Ishikawa (cell line): Measurements from ENCODE around the gene OR7C2.

Source experiments
- CEBPB ChIP-seq: IDR thresholded peaks from 2 replicates; pipeline ENCODE4 v1.6.1; 2012
- EP300 ChIP-seq: IDR thresholded peaks from 2 replicates; pipeline ENCODE4 v1.6.1; 2012; ENCODE audit warnings: borderline replicate concordance
- NFIC ChIP-seq: IDR thresholded peaks from 2 replicates; pipeline ENCODE4 v1.6.1; 2012
- RAD21 ChIP-seq: IDR thresholded peaks from 2 replicates; pipeline ENCODE4 v1.6.1; 2012; ENCODE audit warnings: low read depth
- TAF1 ChIP-seq: IDR thresholded peaks from 2 replicates; pipeline ENCODE4 v1.6.1; 2012; ENCODE audit warnings: low read depth, mild to moderate bottlenecking
- TCF12 ChIP-seq: IDR thresholded peaks from 2 replicates; pipeline ENCODE4 v1.6.1; 2012; ENCODE audit warnings: low read depth
- YY1 ChIP-seq: IDR thresholded peaks from 2 replicates; pipeline ENCODE4 v1.6.1; 2012; ENCODE audit warnings: low read depth
- TF ChIP-seq, protein P1 (sequence below): IDR thresholded peaks from 2 replicates; pipeline ENCODE4 v1.6.1; 2012; ENCODE audit warnings: low read depth, mild to moderate bottlenecking
- TF ChIP-seq, protein P2 (sequence below): IDR thresholded peaks from 2 replicates; pipeline ENCODE4 v1.6.1; 2012

DNA sequence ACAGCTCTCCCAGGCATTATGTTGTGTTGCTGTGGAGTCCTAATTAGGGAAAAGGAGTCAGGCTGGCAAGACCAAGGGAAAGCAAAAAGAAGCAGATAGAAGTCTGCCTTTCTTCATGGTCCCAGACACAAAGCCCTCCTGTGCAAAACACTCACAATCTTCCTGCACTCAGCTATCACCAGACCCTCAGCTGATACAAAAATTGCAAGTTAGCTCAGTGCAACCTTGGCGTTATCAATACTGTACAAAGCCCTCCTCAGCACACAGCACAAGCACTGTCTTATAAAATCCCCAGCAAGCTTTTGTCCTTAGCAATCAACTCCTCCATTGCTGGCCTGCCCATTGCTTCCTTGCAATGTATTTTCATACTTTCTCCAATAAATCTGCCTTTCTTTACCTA, 3.2 kb downstream of the OR7C2 start:
- TF ChIP-seq TAF1 = no peak
- TF ChIP-seq EP300 = no peak
- TF ChIP-seq CEBPB = no peak
- no peak for TF ChIP-seq YY1
- TF ChIP-seq, protein P1, sequence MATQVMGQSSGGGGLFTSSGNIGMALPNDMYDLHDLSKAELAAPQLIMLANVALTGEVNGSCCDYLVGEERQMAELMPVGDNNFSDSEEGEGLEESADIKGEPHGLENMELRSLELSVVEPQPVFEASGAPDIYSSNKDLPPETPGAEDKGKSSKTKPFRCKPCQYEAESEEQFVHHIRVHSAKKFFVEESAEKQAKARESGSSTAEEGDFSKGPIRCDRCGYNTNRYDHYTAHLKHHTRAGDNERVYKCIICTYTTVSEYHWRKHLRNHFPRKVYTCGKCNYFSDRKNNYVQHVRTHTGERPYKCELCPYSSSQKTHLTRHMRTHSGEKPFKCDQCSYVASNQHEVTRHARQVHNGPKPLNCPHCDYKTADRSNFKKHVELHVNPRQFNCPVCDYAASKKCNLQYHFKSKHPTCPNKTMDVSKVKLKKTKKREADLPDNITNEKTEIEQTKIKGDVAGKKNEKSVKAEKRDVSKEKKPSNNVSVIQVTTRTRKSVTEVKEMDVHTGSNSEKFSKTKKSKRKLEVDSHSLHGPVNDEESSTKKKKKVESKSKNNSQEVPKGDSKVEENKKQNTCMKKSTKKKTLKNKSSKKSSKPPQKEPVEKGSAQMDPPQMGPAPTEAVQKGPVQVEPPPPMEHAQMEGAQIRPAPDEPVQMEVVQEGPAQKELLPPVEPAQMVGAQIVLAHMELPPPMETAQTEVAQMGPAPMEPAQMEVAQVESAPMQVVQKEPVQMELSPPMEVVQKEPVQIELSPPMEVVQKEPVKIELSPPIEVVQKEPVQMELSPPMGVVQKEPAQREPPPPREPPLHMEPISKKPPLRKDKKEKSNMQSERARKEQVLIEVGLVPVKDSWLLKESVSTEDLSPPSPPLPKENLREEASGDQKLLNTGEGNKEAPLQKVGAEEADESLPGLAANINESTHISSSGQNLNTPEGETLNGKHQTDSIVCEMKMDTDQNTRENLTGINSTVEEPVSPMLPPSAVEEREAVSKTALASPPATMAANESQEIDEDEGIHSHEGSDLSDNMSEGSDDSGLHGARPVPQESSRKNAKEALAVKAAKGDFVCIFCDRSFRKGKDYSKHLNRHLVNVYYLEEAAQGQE = no peak
- no peak for TF ChIP-seq RAD21
- no peak for TF ChIP-seq TCF12
- TF ChIP-seq NFIC = no peak
- TF ChIP-seq, protein P2, sequence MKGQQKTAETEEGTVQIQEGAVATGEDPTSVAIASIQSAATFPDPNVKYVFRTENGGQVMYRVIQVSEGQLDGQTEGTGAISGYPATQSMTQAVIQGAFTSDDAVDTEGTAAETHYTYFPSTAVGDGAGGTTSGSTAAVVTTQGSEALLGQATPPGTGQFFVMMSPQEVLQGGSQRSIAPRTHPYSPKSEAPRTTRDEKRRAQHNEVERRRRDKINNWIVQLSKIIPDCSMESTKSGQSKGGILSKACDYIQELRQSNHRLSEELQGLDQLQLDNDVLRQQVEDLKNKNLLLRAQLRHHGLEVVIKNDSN = no peak
